ENCODE data around the gene RIT2.
"Not testable (repeated sequence)": the region's sequence is repeated elsewhere in the genome, so short reads cannot be mapped to it uniquely, and the experiment has no call there.

- TF ChIP-seq CTCF (IDR thresholded peaks at IDR 0.05; ENCODE audit: low read length); EZH2 (IDR thresholded peaks at IDR 0.05; ENCODE audit: borderline replicate concordance, low read length): not testable (repeated sequence)
Measured at GRCh38 chr18:42741805-42742347, 373.6 kb downstream of the RIT2 start.

Data from OCI-LY1 (cell line).